OCI-LY7 (cell line): ENCODE data around the gene PIGS. TPM values are rescaled to one million over a fixed set of nuclear protein-coding genes. Genes with fewer than 3 reads are reported as not detected.

ENCODE experiments used
- BruUV-seq: library from RNA; stranded (reverse); fragments of 400-500 nt; replicated peaks from 2 replicates; lab custom pipeline; 2021; lab: Mats Ljungman, UMichigan
- CTCF ChIA-PET: fragments of 300-600 bp; sonication (Branson Sonifier 250); formaldehyde crosslinking; loops from one replicate; lab custom pipeline; 2022; ENCODE audit warnings: antibody characterized with exemption; ENCODE audit not compliant: unreplicated experiment; lab: Charles Lee
- POLR2A ChIA-PET: fragments of 300-600 bp; sonication (Branson Sonifier 250); formaldehyde crosslinking; loops from one replicate; lab custom pipeline; 2022; ENCODE audit warnings: antibody characterized with exemption; lab: Charles Lee
- DNase-seq: peaks from one replicate; pipeline ENCODE4 v3.0.0-alpha.2; 2015; ENCODE audit warnings: low spot score
- H2AFZ ChIP-seq: fragments of 200-600 bp; sonication (generic), shearing (Covaris generic); 2 replicates; pipeline ENCODE4 v1.6.1; 2014; ENCODE audit warnings: mild to moderate bottlenecking, antibody characterized with exemption, low read length, moderate library complexity
- H3K27ac ChIP-seq: fragments of 200-600 bp; sonication (generic); 2 replicates; pipeline ENCODE4 v1.5.1; 2014; ENCODE audit warnings: mixed run types, low read depth, mild to moderate bottlenecking, moderate library complexity, low read length, inconsistent platforms; ENCODE audit not compliant: poor library complexity, severe bottlenecking
- H3K36me3 ChIP-seq: fragments of 200-600 bp; sonication (generic); 2 replicates; pipeline ENCODE4 v1.6.1; 2014; ENCODE audit warnings: mild to moderate bottlenecking, antibody characterized with exemption, low read length, moderate library complexity, mixed read lengths; ENCODE audit not compliant: insufficient read depth
- H3K4me1 ChIP-seq: fragments of 200-600 bp; sonication (generic); 2 replicates; pipeline ENCODE4 v1.5.1; 2014; ENCODE audit warnings: mild to moderate bottlenecking, low read length; ENCODE audit not compliant: insufficient read depth, poor library complexity, severe bottlenecking
- H3K4me2 ChIP-seq: fragments of 200-600 bp; sonication (generic); 2 replicates; pipeline ENCODE4 v1.6.1; 2014; ENCODE audit warnings: mild to moderate bottlenecking, low read length
- H3K4me3 ChIP-seq: fragments of 200-600 bp; sonication (generic); 2 replicates; pipeline ENCODE4 v1.5.1; 2014; ENCODE audit warnings: mild to moderate bottlenecking, low read depth, low read length; ENCODE audit not compliant: poor library complexity, severe bottlenecking
- H3K79me2 ChIP-seq: fragments of 200-600 bp; sonication (generic); 2 replicates; pipeline ENCODE4 v1.6.1; 2016; ENCODE audit warnings: low read depth, mild to moderate bottlenecking, low read length, moderate library complexity, mixed read lengths; ENCODE audit not compliant: insufficient read depth
- H3K9me2 ChIP-seq: fragments of 200-600 bp; sonication (generic); 2 replicates; pipeline ENCODE4 v1.6.1; 2016; ENCODE audit warnings: mild to moderate bottlenecking, low read length, mixed read lengths; ENCODE audit not compliant: insufficient read depth
- H3K9me3 ChIP-seq: fragments of 200-600 bp; sonication (generic); 2 replicates; pipeline ENCODE4 v1.6.1; 2014; ENCODE audit warnings: mild to moderate bottlenecking, mixed run types, low read length, mixed read lengths
- H4K20me1 ChIP-seq: fragments of 200-600 bp; sonication (generic); 2 replicates; pipeline ENCODE4 v1.6.1; 2014; ENCODE audit warnings: mild to moderate bottlenecking, antibody characterized with exemption, low read length, moderate library complexity, mixed read lengths; ENCODE audit not compliant: insufficient read depth
- CTCF ChIP-seq: fragments of 200-600 bp; sonication (generic); conservative IDR thresholded peaks from 2 replicates; pipeline ENCODE4 v1.5.1; 2014; ENCODE audit warnings: mild to moderate bottlenecking, antibody characterized with exemption, low read length, moderate library complexity, mixed read lengths
- EZH2phosphoT487 ChIP-seq: fragments of 200-600 bp; sonication (generic); IDR thresholded peaks from 2 replicates; pipeline ENCODE4 v1.6.1; 2018; ENCODE audit warnings: low read depth, borderline replicate concordance, mild to moderate bottlenecking, mixed run types, antibody characterized with exemption, low read length, moderate library complexity, mixed read lengths
- intact Hi-C: fragments of 100-400 bp; cut with micrococcal nuclease; formaldehyde crosslinking; loops from one replicate; pipeline ENCODE4 v1.10.0; 2022; ENCODE audit not compliant: unreplicated experiment
- total RNA-seq, 2 experiments: library from RNA; depleted of rRNA in 1 of 2; stranded (reverse); fragments of >200 nt in 1 of 2; shearing (Covaris generic) in 1 of 2; gene quantifications; 2 replicates each; pipeline ENCODE4 v1.2.3, GENCODE V29; 2014 to 2022

Gene PIGS
- total RNA-seq, 2 experiments from 2014 or later, result 13.9 to 34.0 TPM

- H3K4me3 ChIP-seq, result no peak overlapping the region
- H3K9me3 ChIP-seq, result no peaks in the 10 kb centered on the region
- ChIA-PET POLR2A (no interaction called here), CTCF (no interaction called here)
- TF ChIP-seq CTCF (no peak), EZH2phosphoT487 (no peak)
- no peaks in the 10 kb centered on the region for H4K20me1 ChIP-seq
- no peaks in the 10 kb centered on the region for H3K9me2 ChIP-seq
- no peak overlapping the region for H3K4me2 ChIP-seq
- H3K27ac ChIP-seq, result no peak overlapping the region
- BruUV-seq, result no TSS peak
- peaks cover 7% of the 10 kb centered on the region for H3K4me1 ChIP-seq
- peaks cover 88% of the 10 kb centered on the region for H3K36me3 ChIP-seq
- no peak overlapping the region for H2AFZ ChIP-seq
- DNase-seq, result no peak
- H3K79me2 ChIP-seq, result no peaks in the 10 kb centered on the region
- intact Hi-C loops, result no loop called here
These were observed 9.6 kb upstream of the PIGS start for GRCh38 chr17:28580959-28581358.

GRCh38 chr17:28579526-28579925, 8.2 kb upstream of the PIGS start:
- POLR2A ChIA-PET, result no interaction called here
- no peaks in the 10 kb centered on the region for H3K79me2 ChIP-seq
- TF ChIP-seq CTCF (no peak), EZH2phosphoT487 (no peak)
- no peaks in the 10 kb centered on the region for H3K9me3 ChIP-seq
- H4K20me1 ChIP-seq, result no peaks in the 10 kb centered on the region
- H2AFZ ChIP-seq, result no peak overlapping the region
- no peak overlapping the region for H3K4me2 ChIP-seq
- DNase-seq, result no peak
- CTCF ChIA-PET, result no interaction called here
- no peak overlapping the region for H3K4me3 ChIP-seq
- H3K36me3 ChIP-seq, result peaks cover 88% of the 10 kb centered on the region
- intact Hi-C loops, result no loop called here
- H3K4me1 ChIP-seq, result peaks cover 7% of the 10 kb centered on the region
- no TSS peak for BruUV-seq
- no peaks in the 10 kb centered on the region for H3K9me2 ChIP-seq
- H3K27ac ChIP-seq, result no peak overlapping the region

- POLR2A ChIA-PET, result no interaction called here
- intact Hi-C loops, result no loop called here
- no peaks in the 10 kb centered on the region for H3K79me2 ChIP-seq
These were observed 7.2 kb upstream of the PIGS start for GRCh38 chr17:28578246-28579195.

More at GRCh38 chr17:28578246-28579195, 7.2 kb upstream of the PIGS start:
- Histone ChIP-seq H3K4me2 (no peak overlapping the region), H4K20me1 (no peaks in the 10 kb centered on the region), H3K36me3 (peaks cover 83% of the 10 kb centered on the region), H3K9me3 (no peaks in the 10 kb centered on the region), H3K4me1 (peaks cover 7% of the 10 kb centered on the region), H3K9me2 (no peaks in the 10 kb centered on the region), H3K27ac (peak overlapping the region; percentile 58), H2AFZ (no peak overlapping the region), H3K4me3 (no peak overlapping the region)
- BruUV-seq, result no TSS peak
- no peak for TF ChIP-seq CTCF
- TF ChIP-seq EZH2phosphoT487, result no peak
- CTCF ChIA-PET, result no interaction called here
- DNase-seq, result no peak
